Erythroblast (primary cell): ENCODE measurements around the gene C1QA.

Experiments used
- GATA1 ChIP-seq: IDR thresholded peaks from 2 replicates; pipeline ENCODE4 v1.6.1; 2011; ENCODE audit warnings: low read depth, mild to moderate bottlenecking, control low read depth, low read length, moderate library complexity
- POLR2A ChIP-seq: IDR thresholded peaks from 2 replicates; pipeline ENCODE4 v1.6.1; 2011; ENCODE audit warnings: mild to moderate bottlenecking, low read length

GRCh38 chr1:22588899-22589422, 47.5 kb upstream of the C1QA start:
- TF ChIP-seq POLR2A, result no peak
- TF ChIP-seq GATA1, result no peak
